ENCODE data around the gene WWOX.

Gene WWOX

GRCh38 chr16:79158337-79158736 lies 1058.9 kb downstream of the WWOX start:
- no peak for DNase-seq (ENCODE audit: low read depth)

- DNase-seq (ENCODE audit: low read depth), result no peak
Measured at GRCh38 chr16:79159261-79160049, 1060.0 kb downstream of the WWOX start.

GRCh38 chr16:79162977-79163376 lies 1063.5 kb downstream of the WWOX start:
- DNase-seq (ENCODE audit: low read depth), result no peak

- DNase-seq (ENCODE audit: low read depth), result no peak
Measured at GRCh38 chr16:79163691-79164387, 1064.4 kb downstream of the WWOX start.

- no peak for DNase-seq (ENCODE audit: low read depth)
Measured at GRCh38 chr16:79164388-79164995, 1065.0 kb downstream of the WWOX start.

- no peak for DNase-seq (ENCODE audit: low read depth)
Measured at GRCh38 chr16:79165079-79165478, 1065.6 kb downstream of the WWOX start.

GRCh38 chr16:79165506-79165905 lies 1066.1 kb downstream of the WWOX start:
- DNase-seq (ENCODE audit: low read depth), result no peak

GRCh38 chr16:79167893-79168292 lies 1068.4 kb downstream of the WWOX start:
- DNase-seq (ENCODE audit: low read depth), result no peak

GRCh38 chr16:79168321-79168720 lies 1068.9 kb downstream of the WWOX start:
- no peak for DNase-seq (ENCODE audit: low read depth)

- no peak for DNase-seq (ENCODE audit: low read depth)
Measured at GRCh38 chr16:79169239-79169638, 1069.8 kb downstream of the WWOX start.

GRCh38 chr16:79170555-79171246 lies 1071.2 kb downstream of the WWOX start:
- no peak for DNase-seq (ENCODE audit: low read depth)

- DNase-seq (ENCODE audit: low read depth), result no peak
Measured at GRCh38 chr16:79171504-79171903, 1072.0 kb downstream of the WWOX start.

GRCh38 chr16:79171931-79172705 lies 1072.7 kb downstream of the WWOX start:
- no peak for DNase-seq (ENCODE audit: low read depth)

- DNase-seq (ENCODE audit: low read depth), result no peak
Measured at GRCh38 chr16:79172976-79173500, 1073.6 kb downstream of the WWOX start.

- no peak for DNase-seq (ENCODE audit: low read depth)
Measured at GRCh38 chr16:79173919-79174318, 1074.5 kb downstream of the WWOX start.

GRCh38 chr16:79175286-79176057 lies 1076.0 kb downstream of the WWOX start:
- no peak for DNase-seq (ENCODE audit: low read depth)

- DNase-seq (ENCODE audit: low read depth), result no peak
Measured at GRCh38 chr16:79177018-79177417, 1077.6 kb downstream of the WWOX start.

GRCh38 chr16:79181419-79181818 lies 1082.0 kb downstream of the WWOX start:
- DNase-seq (ENCODE audit: low read depth), result no peak

GRCh38 chr16:79182616-79183015 lies 1083.2 kb downstream of the WWOX start:
- no peak for DNase-seq (ENCODE audit: low read depth)

GRCh38 chr16:79183571-79183970 lies 1084.1 kb downstream of the WWOX start:
- no peak for DNase-seq (ENCODE audit: low read depth)
